ENCODE data around the gene VASN.

DNA sequence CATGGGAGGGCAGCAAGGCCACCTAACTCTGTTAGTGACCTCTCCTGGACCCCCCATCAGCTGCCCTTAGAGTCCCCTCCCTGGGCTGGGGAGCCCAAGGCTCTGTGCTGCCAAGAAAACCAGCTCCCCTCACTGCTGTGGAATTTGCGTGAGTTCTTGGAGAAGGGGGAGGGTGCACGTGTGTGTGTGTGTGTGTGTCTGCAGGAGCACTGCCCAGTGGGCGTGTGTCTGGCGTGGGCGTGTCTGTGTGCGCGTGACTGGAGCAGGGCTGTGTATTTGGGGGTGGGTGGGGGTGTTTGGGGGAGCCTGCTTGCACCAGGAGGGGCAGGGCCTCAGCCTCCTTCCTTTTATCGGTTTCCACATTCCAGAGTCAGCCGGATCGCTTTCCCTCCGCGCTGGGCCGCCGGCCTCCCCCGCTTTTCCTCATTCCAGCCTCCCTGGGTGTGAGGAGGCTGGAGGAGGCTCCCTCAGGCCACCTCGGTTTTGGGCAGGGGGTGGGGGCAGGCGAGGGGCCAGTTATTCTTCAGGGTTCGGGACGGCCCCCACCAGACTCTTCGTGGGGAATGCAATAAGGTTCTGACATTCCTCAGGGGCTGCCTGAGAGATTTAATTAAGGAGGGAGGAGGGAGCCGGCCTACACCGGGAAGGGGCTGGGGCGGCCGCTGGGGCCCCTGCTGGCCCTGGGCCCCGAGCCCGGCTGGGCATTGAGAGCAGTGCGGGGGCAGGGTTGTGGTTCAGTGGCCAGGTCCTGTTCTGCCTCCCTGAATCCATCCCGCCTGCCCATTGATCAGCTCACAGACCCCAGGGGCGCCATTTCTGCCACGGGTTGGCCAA, 2.5 kb downstream of the VASN start:
- TF ChIP-seq POLR2AphosphoS5 (IDR thresholded peaks at IDR 0.05; ENCODE audit: low read depth, low read length) (no peak), POLR2A (IDR thresholded peaks at IDR 0.05; ENCODE audit: low read depth, low read length) (no peak)

All from GM12892 (cell line).